ENCODE results near the gene RNF152. TPM values are rescaled to one million over a fixed set of nuclear protein-coding genes. Genes with fewer than 3 reads are reported as not detected.
"Not testable (repeated sequence)": the region's sequence is repeated elsewhere in the genome, so short reads cannot be mapped to it uniquely, and the experiment has no call there.

Gene RNF152
- total RNA-seq, 1 experiment from 2014 or later = 1.7 TPM

DNA sequence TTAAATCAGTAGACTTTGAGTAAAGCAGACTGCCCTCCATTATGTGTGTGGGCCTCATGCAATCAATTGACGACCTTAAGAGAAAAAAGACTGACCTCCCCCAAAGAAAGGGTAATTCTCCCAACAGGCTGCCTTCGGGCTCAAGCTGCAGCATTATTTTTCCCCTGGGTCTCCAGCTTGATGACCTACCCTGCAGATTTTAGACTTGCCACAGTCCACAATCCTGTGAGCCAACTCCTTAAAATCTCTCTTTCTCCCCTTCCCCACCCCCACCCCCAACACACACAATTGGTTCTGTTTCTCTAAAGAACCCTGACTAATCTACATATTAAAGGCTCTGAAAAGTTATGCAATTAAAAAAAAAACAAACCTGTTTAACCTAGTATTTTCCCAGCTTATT lies 89.4 kb downstream of the RNF152 start:
- Mint-ChIP-seq H3K4me3 (ENCODE audit: unreplicated experiment) (no peak overlapping the region), H3K27me3 (ENCODE audit: insufficient read depth, unreplicated experiment) (no peaks in the 10 kb centered on the region), H3K36me3 (ENCODE audit: insufficient read depth, unreplicated experiment) (no peaks in the 10 kb centered on the region), H3K4me1 (ENCODE audit: insufficient read depth, unreplicated experiment) (no peaks in the 10 kb centered on the region), H3K9me3 (ENCODE audit: unreplicated experiment) (no peaks in the 10 kb centered on the region), H3K27ac (ENCODE audit: low read depth, unreplicated experiment) (no peak overlapping the region)
- POLR2A ChIA-PET = no interaction called here
- intact Hi-C loops (cut with micrococcal nuclease) = no loop called here
- DNase-seq (ENCODE audit: unreplicated experiment) = no peak
- no TSS peak for BruUV-seq (replicated peaks)
- TF ChIP-seq, protein P1, sequence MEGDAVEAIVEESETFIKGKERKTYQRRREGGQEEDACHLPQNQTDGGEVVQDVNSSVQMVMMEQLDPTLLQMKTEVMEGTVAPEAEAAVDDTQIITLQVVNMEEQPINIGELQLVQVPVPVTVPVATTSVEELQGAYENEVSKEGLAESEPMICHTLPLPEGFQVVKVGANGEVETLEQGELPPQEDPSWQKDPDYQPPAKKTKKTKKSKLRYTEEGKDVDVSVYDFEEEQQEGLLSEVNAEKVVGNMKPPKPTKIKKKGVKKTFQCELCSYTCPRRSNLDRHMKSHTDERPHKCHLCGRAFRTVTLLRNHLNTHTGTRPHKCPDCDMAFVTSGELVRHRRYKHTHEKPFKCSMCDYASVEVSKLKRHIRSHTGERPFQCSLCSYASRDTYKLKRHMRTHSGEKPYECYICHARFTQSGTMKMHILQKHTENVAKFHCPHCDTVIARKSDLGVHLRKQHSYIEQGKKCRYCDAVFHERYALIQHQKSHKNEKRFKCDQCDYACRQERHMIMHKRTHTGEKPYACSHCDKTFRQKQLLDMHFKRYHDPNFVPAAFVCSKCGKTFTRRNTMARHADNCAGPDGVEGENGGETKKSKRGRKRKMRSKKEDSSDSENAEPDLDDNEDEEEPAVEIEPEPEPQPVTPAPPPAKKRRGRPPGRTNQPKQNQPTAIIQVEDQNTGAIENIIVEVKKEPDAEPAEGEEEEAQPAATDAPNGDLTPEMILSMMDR (IDR thresholded peaks at IDR 0.05; ENCODE audit: unreplicated experiment) = no peak
- CTCF ChIA-PET = interaction anchor here (0.6 to 1.3 kb wide), 2 partner anchors 38 to 327 kb away, joined by 3 to 4 read pairs; no protein-coding TSS in a partner anchor

DNA sequence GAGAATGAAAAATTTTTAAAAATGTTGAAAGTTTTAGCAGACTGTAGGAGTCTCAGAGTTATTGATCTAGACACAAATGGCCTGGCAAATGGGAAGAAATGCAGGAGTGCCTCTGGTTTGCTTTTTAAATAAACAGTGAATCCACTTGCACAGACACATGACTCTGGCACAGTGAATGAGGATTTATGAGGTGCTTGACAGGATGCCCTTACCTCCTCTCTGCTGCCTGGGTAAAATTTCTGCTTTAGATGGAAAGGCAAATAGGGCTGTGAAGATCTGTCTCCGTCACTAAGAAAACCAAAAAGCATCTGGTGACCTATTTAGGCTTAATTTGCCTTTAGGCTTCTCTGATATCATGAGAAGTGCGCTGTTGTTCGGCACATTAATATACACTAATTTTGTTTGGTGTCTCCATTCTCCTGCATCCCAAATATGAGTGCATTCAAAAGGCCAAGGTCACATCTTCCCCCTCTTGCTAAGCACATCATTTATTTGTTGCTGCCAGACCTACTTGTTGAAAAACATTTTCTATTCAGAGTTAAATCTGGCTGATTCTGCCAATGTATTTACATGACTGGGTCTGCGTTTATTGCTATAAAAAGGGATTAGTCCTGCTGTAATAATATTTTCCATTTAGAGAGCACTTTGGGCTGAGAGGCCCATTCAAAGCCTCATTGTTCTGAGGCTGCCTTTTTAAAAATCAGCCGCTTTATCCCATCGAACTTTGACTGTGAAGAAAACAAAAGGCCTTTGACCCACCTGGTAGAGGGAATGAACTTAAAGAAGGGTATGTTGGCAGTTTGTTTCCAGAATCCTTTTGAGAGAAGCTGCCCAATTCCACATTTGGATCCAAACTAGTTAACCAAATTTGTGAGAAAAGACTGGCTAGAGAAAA lies 94.9 kb downstream of the RNF152 start:
- no peak for DNase-seq (ENCODE audit: unreplicated experiment)
- CTCF ChIA-PET = interaction anchor here (0.6 to 0.7 kb wide), 2 partner anchors 105 to 216 kb away, joined by 3 read pairs; no protein-coding TSS in a partner anchor
- intact Hi-C loops (cut with micrococcal nuclease) = no loop called here
- Mint-ChIP-seq H3K4me1 (ENCODE audit: insufficient read depth, unreplicated experiment) (no peaks in the 10 kb centered on the region), H3K36me3 (ENCODE audit: insufficient read depth, unreplicated experiment) (no peaks in the 10 kb centered on the region), H3K4me3 (ENCODE audit: unreplicated experiment) (no peak overlapping the region), H3K27ac (ENCODE audit: low read depth, unreplicated experiment) (no peak overlapping the region), H3K27me3 (ENCODE audit: insufficient read depth, unreplicated experiment) (no peaks in the 10 kb centered on the region), H3K9me3 (ENCODE audit: unreplicated experiment) (no peaks in the 10 kb centered on the region)
- no TSS peak for BruUV-seq (replicated peaks)
- TF ChIP-seq, protein P1 (IDR thresholded peaks at IDR 0.05; ENCODE audit: unreplicated experiment) = no peak
- POLR2A ChIA-PET = no interaction called here

DNA sequence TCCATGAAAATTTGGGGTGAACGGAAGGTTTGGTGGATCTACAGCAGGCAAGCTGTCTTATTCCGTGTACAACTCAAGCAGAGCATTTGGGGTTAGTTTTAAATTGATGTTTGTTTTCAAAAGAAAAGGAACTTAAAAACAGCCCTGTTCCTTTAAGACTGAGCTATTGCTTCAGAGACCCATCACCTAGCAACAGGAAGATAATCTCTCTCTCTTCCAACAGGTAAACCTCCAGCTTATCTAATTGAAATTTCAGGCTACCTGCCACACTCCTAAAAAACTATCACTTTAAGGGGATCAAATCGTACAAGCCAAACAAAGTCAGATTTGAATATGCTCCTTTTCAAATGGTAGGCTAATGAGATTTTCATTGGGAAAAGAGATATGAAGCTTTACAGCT lies 101.8 kb downstream of the RNF152 start:
- POLR2A ChIA-PET = interaction anchor here (0.6 to 0.7 kb wide), 2 partner anchors 133 to 646 kb away, joined by 3 to 4 read pairs; no protein-coding TSS in a partner anchor
- H3K27ac Mint-ChIP-seq (ENCODE audit: low read depth, unreplicated experiment) = no peak overlapping the region
- BruUV-seq (replicated peaks) = no TSS peak
- no peaks in the 10 kb centered on the region for H3K36me3 Mint-ChIP-seq (ENCODE audit: insufficient read depth, unreplicated experiment)
- CTCF ChIA-PET = no interaction called here
- intact Hi-C loops (cut with micrococcal nuclease) = no loop called here
- H3K27me3 Mint-ChIP-seq (ENCODE audit: insufficient read depth, unreplicated experiment) = peaks cover 13% of the 10 kb centered on the region
- H3K4me1 Mint-ChIP-seq (ENCODE audit: insufficient read depth, unreplicated experiment) = no peaks in the 10 kb centered on the region
- H3K4me3 Mint-ChIP-seq (ENCODE audit: unreplicated experiment) = no peak overlapping the region
- H3K9me3 Mint-ChIP-seq (ENCODE audit: unreplicated experiment) = no peaks in the 10 kb centered on the region
- DNase-seq (ENCODE audit: unreplicated experiment) = no peak
- TF ChIP-seq, protein P1 (IDR thresholded peaks at IDR 0.05; ENCODE audit: unreplicated experiment) = no peak

DNA sequence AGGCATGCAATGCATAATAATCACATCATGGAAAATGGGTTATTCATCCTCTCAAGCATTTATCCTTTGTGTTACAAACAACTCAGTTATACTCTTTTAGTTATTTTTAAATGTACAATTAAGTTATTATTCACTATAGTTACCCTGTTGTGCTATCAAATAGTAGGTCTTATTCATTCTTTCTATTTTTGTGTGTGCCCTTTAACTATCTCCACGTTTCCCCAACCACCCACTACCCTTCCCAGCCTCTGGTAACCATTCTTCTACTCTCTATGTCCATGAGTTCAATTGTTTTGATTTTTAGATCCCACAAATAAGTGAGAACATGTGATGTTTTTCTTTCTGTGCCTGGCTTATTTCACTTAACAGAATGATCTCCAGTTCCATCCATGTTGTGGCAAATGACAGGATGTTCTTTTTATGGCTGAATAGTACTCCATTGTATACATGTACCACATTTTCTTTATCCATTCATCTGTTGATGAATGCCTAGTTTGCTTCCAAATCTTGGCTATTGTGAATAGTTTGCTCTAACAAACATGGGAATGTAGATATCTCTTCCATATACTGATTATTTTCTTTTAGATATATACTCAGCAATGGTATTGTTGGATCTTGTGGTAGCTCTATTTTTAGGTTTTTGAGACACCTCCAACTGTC lies 105.7 kb downstream of the RNF152 start:
- BruUV-seq (replicated peaks); H3K4me3 Mint-ChIP-seq (ENCODE audit: unreplicated experiment); POLR2A ChIA-PET; H3K4me1 Mint-ChIP-seq (ENCODE audit: insufficient read depth, unreplicated experiment); H3K36me3 Mint-ChIP-seq (ENCODE audit: insufficient read depth, unreplicated experiment); H3K9me3 Mint-ChIP-seq (ENCODE audit: unreplicated experiment); H3K27ac Mint-ChIP-seq (ENCODE audit: low read depth, unreplicated experiment); intact Hi-C loops (cut with micrococcal nuclease); DNase-seq (ENCODE audit: unreplicated experiment): not testable (repeated sequence)
- H3K27me3 Mint-ChIP-seq (ENCODE audit: insufficient read depth, unreplicated experiment) = peaks cover 10% of the 10 kb centered on the region
- CTCF ChIA-PET = interaction anchor here (0.5 kb wide), 1 partner anchor 134 kb away, joined by 4 read pairs; no protein-coding TSS in a partner anchor
